PC-9 (cell line): ENCODE results near the gene CR2. TPM values are rescaled to one million over a fixed set of nuclear protein-coding genes. Genes with fewer than 3 reads are reported as not detected.

Experiments used
- BruUV-seq: library from RNA; stranded (reverse); fragments of 400-500 nt; replicated peaks from 2 replicates; lab custom pipeline; 2021; lab: Mats Ljungman, UMichigan
- CTCF ChIA-PET: fragments of 300-600 bp; sonication (Branson Sonifier 250); formaldehyde crosslinking; loops from one replicate; lab custom pipeline; 2022; ENCODE audit warnings: antibody characterized with exemption; lab: Charles Lee
- POLR2A ChIA-PET: fragments of 300-600 bp; sonication (Branson Sonifier 250); formaldehyde crosslinking; loops from one replicate; lab custom pipeline; 2022; ENCODE audit warnings: antibody characterized with exemption; ENCODE audit not compliant: unreplicated experiment; lab: Charles Lee
- DNase-seq, 2 experiments: peaks; one replicate each; pipeline versions ENCODE4 v3.0.0 to v3.0.0-alpha.2; 2015 to 2022; ENCODE audit warnings: mixed read lengths in 1 of 2
- H2AFZ ChIP-seq: fragments of 200-600 bp; sonication (generic); 2 replicates; pipeline ENCODE4 v1.8.1; 2017; ENCODE audit warnings: antibody characterized with exemption
- H3F3A ChIP-seq: fragments of 200-600 bp; sonication (generic); 2 replicates; pipeline ENCODE4 v1.8.1; 2017; ENCODE audit warnings: antibody characterized with exemption, mild to moderate bottlenecking, low read depth; ENCODE audit not compliant: insufficient read depth
- H3K27ac ChIP-seq: fragments of 200-600 bp; sonication (generic); 2 replicates; pipeline ENCODE4 v1.6.1; 2016; ENCODE audit warnings: mixed run types
- H3K27me3 ChIP-seq: fragments of 200-600 bp; sonication (generic); 2 replicates; pipeline ENCODE4 v1.6.1; 2016; ENCODE audit warnings: low read depth, mixed run types; ENCODE audit not compliant: insufficient read depth
- H3K36me3 ChIP-seq: fragments of 200-600 bp; sonication (generic); 2 replicates; pipeline ENCODE4 v1.6.1; 2016; ENCODE audit warnings: low read depth, mixed run types
- H3K4me1 ChIP-seq: fragments of 200-600 bp; sonication (generic); replicated peaks from 2 replicates; pipeline ENCODE4 v1.6.1; 2016; ENCODE audit warnings: mixed run types; ENCODE audit not compliant: insufficient read depth
- H3K4me2 ChIP-seq: fragments of 200-600 bp; sonication (generic); 2 replicates; pipeline ENCODE4 v1.6.1; 2017; ENCODE audit warnings: mixed run types
- H3K4me3 ChIP-seq: fragments of 200-600 bp; sonication (generic); 2 replicates; pipeline ENCODE4 v1.6.1; 2016; ENCODE audit warnings: mixed run types
- H3K79me2 ChIP-seq: fragments of 200-600 bp; sonication (generic); 2 replicates; pipeline ENCODE4 v1.6.1; 2017; ENCODE audit warnings: low read depth, mixed run types
- H3K9me2 ChIP-seq: fragments of 200-600 bp; sonication (generic); 2 replicates; pipeline ENCODE4 v1.8.1; 2017; ENCODE audit warnings: mild to moderate bottlenecking; ENCODE audit not compliant: insufficient read depth
- H3K9me3 ChIP-seq: fragments of 200-600 bp; sonication (generic); 2 replicates; pipeline ENCODE4 v1.8.1; 2016; ENCODE audit warnings: low read depth; ENCODE audit not compliant: insufficient read depth
- H4K20me1 ChIP-seq: fragments of 200-600 bp; sonication (generic); 2 replicates; pipeline ENCODE4 v1.8.1; 2017; ENCODE audit not compliant: insufficient read depth
- CTCF ChIP-seq: fragments of 200-600 bp; sonication (generic); conservative IDR thresholded peaks from 2 replicates; pipeline ENCODE4 v1.6.1; 2017; ENCODE audit warnings: mixed run types, antibody characterized with exemption, mild to moderate bottlenecking, moderate library complexity
- EZH2 ChIP-seq: fragments of 200-600 bp; sonication (generic); IDR thresholded peaks from 2 replicates; pipeline ENCODE4 v1.8.0; 2017; ENCODE audit warnings: antibody characterized with exemption, low read depth
- intact Hi-C: fragments of 100-400 bp; cut with micrococcal nuclease; formaldehyde crosslinking; loops from one replicate; pipeline ENCODE4 v1.10.0; 2022; ENCODE audit not compliant: unreplicated experiment
- total RNA-seq: library from RNA; stranded (reverse); gene quantifications from 2 replicates; pipeline ENCODE4 v1.2.3, GENCODE V29; 2021

The CR2 gene
- total RNA-seq, 1 experiment from 2014 or later: 4.3 TPM

- no TSS peak for BruUV-seq
- CTCF ChIA-PET: no interaction called here
- no peaks in the 10 kb centered on the region for H4K20me1 ChIP-seq
These were observed 8.4 kb downstream of the CR2 start for GRCh38 chr1:207462535-207462934.

GRCh38 chr1:207463021-207463420, 8.9 kb downstream of the CR2 start:
- no peak for DNase-seq
- Histone ChIP-seq H3K9me3 (no peaks in the 10 kb centered on the region), H3K36me3 (no peaks in the 10 kb centered on the region), H2AFZ (no peak overlapping the region), H4K20me1 (no peaks in the 10 kb centered on the region), H3K79me2 (no peaks in the 10 kb centered on the region), H3K4me1 (no peaks in the 10 kb centered on the region), H3K4me2 (no peak overlapping the region), H3K27me3 (no peaks in the 10 kb centered on the region), H3K27ac (no peak overlapping the region), H3K9me2 (no peaks in the 10 kb centered on the region), H3K4me3 (no peak overlapping the region), H3F3A (no peaks in the 10 kb centered on the region)
- no peak for TF ChIP-seq CTCF
- TF ChIP-seq EZH2: no peak
- CTCF ChIA-PET: no interaction called here
- POLR2A ChIA-PET: no interaction called here
- intact Hi-C loops: no loop called here
- BruUV-seq: no TSS peak

More at GRCh38 chr1:207462535-207462934, 8.4 kb downstream of the CR2 start:
- no peaks in the 10 kb centered on the region for H3K4me1 ChIP-seq
- no peak overlapping the region for H3K4me3 ChIP-seq
- H3F3A ChIP-seq: no peaks in the 10 kb centered on the region
- H3K27ac ChIP-seq: no peak overlapping the region
- no peak overlapping the region for H3K4me2 ChIP-seq
- no peaks in the 10 kb centered on the region for H3K9me2 ChIP-seq
- DNase-seq: no peak
- no peaks in the 10 kb centered on the region for H3K27me3 ChIP-seq
- H3K9me3 ChIP-seq: no peaks in the 10 kb centered on the region
- POLR2A ChIA-PET: no interaction called here
- H2AFZ ChIP-seq: no peak overlapping the region
- H3K36me3 ChIP-seq: no peaks in the 10 kb centered on the region
- TF ChIP-seq EZH2 (no peak), CTCF (no peak)
- intact Hi-C loops: no loop called here
- no peaks in the 10 kb centered on the region for H3K79me2 ChIP-seq

GRCh38 chr1:207463571-207463970, 9.4 kb downstream of the CR2 start:
- ChIA-PET CTCF (no interaction called here), POLR2A (no interaction called here)
- TF ChIP-seq EZH2: no peak
- Histone ChIP-seq H3F3A (no peaks in the 10 kb centered on the region), H3K79me2 (no peaks in the 10 kb centered on the region), H3K9me2 (no peaks in the 10 kb centered on the region), H3K27me3 (no peaks in the 10 kb centered on the region), H3K27ac (no peak overlapping the region), H3K4me1 (no peaks in the 10 kb centered on the region), H2AFZ (no peak overlapping the region), H3K36me3 (no peaks in the 10 kb centered on the region), H3K4me3 (no peak overlapping the region), H3K4me2 (no peak overlapping the region), H3K9me3 (no peaks in the 10 kb centered on the region), H4K20me1 (no peaks in the 10 kb centered on the region)
- no peak for DNase-seq
- intact Hi-C loops: no loop called here
- BruUV-seq: no TSS peak

GRCh38 chr1:207470927-207471326, 16.8 kb downstream of the CR2 start:
- H3F3A ChIP-seq: no peaks in the 10 kb centered on the region
- TF ChIP-seq CTCF: no peak

More at GRCh38 chr1:207470927-207471326, 16.8 kb downstream of the CR2 start:
- POLR2A ChIA-PET: no interaction called here
- Histone ChIP-seq H3K27ac (no peak overlapping the region), H3K36me3 (no peaks in the 10 kb centered on the region), H3K4me3 (no peak overlapping the region), H3K4me1 (no peaks in the 10 kb centered on the region), H3K9me3 (no peaks in the 10 kb centered on the region), H3K9me2 (no peaks in the 10 kb centered on the region), H4K20me1 (no peaks in the 10 kb centered on the region), H2AFZ (no peak overlapping the region), H3K4me2 (no peak overlapping the region), H3K27me3 (no peaks in the 10 kb centered on the region), H3K79me2 (no peaks in the 10 kb centered on the region)
- intact Hi-C loops: no loop called here
- CTCF ChIA-PET: no interaction called here
- BruUV-seq: no TSS peak
- DNase-seq: no peak
